ENCODE measurements around the gene TLK2.
"Not testable (repeated sequence)": the region's sequence is repeated elsewhere in the genome, so short reads cannot be mapped to it uniquely, and the experiment has no call there.

Gene TLK2

GRCh38 chr17:62562656-62563055 is 84.0 kb downstream of the TLK2 start:
- no peak for DNase-seq

GRCh38 chr17:62565817-62566216 is 87.2 kb downstream of the TLK2 start:
- no peak for DNase-seq

- no peak for DNase-seq
Observed at GRCh38 chr17:62566996-62567578, 88.5 kb downstream of the TLK2 start.

DNA sequence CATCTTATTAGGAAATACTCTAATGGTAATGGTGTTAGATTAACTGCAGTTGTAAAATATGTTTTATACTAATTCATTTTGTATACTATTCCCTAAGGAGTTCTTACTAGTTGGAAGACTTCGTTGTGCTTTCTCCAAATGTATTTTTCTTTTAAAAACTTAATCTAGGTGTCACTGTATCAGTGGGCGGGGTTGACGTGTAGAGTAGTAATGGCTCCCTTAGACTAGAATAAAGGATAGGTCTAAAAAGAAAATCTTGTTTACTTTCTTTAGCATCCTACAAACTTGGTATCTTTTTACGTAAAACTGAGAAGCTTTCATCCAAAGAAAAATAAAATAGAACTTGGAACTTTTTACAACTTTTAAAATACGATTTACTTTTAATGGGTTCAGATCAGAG is 93.9 kb downstream of the TLK2 start:
- DNase-seq: no peak

DNA sequence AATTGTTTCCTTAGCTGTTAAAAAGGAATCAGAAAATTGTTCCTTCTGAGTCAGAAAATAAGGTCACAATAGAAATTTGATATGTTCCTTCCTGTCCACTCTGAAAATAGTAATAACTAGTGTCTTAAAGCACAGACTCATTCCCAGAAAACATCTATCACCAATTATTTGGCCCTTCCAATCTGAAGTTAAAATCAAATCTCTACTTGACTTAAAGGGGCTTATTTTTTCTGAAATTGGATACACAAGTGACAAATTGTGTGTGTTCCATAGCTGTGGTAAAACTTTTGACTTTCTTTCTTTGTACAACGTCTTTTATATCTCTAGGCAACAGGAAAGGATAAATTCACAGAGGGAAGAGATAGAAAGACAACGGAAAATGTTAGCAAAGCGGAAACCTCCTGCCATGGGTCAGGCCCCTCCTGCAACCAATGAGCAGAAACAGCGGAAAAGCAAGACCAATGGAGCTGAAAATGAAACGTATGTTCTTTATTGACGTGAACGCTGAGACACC is 94.3 kb downstream of the TLK2 start:
- no peak for DNase-seq

DNA sequence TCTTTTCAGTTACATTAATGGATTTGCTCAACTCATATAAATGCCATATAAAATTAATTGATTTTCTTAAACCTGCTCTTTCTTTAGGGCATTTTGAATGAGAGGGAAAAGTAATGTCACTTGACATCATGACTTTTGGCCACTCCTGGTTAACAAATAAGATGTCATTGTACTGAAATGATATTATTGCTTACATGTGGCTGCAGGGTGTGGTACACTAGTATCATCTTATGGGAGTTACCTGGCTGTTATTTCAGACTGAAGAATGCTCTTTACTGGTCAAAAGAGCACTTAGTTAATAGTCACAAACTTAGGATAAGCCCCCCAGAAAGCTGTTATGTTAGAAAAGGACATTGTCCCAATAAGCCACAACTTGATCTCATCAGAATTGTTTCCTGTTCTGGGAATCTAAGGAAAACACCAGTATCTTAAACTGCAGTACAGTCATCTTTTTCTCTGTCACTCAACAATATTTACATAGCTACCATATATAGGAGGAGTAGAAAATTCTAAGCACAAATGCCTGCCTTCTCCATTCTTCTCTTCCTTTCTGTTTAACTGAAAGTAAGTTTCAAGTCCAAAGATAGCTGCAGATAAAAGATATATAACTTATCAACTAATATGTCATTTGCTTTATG is 95.0 kb downstream of the TLK2 start:
- DNase-seq: no peak

- DNase-seq: no peak
Observed at GRCh38 chr17:62576382-62576781, 97.8 kb downstream of the TLK2 start.

DNA sequence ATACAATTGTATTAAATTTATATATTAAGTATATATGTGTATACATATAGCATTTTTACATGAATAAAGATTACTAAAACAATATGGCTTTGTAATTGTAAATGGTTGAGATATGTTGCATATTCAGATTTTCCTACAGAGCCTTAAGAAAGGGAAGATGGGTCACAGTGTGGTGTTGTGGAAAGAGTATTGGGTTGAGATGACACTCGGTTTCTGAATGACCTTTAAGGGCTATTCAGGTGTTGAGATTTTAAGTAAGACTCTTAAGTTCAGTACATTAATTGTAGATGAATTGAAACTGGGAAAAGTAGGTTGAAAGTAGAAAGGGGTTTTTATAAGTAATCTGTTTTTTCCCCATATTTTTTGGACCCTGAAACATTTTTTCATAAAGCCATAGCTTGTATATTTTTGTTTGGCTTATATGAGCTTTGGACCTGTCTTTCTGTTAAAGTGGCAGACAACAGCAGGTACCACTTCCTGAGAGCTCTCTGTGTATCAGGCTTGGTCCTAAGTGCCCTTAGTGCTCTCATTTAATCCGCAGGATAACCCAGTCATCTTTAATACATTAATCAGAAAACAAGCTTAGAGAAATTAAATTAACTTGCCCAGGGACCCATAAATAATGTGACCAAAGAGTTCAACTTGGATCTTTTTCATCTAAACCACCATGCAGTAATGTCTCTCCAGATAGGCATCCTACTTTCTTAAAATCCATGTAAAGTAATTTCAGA is 100.3 kb downstream of the TLK2 start:
- no peak for DNase-seq

DNA sequence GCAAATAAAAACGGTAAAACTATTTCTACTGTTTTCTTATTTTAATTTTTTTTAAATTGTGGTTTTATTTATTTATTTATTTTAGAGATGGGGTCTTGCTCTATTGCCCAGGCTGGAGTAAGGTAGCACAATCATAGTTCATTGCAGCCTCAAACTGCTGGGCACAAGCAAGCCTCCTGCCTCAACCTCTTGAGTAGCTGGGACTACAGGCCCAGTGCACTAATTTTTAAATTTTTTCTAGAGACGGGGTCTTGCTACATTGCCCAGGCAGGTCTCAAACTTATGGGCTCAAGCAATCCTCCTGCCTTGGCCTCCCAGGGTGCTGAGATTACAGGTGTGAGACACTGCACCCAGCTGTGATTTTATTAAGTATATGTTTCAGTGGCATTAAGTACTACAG is 102.3 kb downstream of the TLK2 start:
- DNase-seq: no peak

- DNase-seq: no peak
Observed at GRCh38 chr17:62581764-62582163, 103.1 kb downstream of the TLK2 start.

- no peak for DNase-seq
Observed at GRCh38 chr17:62587554-62587953, 108.9 kb downstream of the TLK2 start.

GRCh38 chr17:62588109-62588508 is 109.5 kb downstream of the TLK2 start:
- DNase-seq: no peak

GRCh38 chr17:62591333-62591732 is 112.7 kb downstream of the TLK2 start:
- DNase-seq: no peak

DNA sequence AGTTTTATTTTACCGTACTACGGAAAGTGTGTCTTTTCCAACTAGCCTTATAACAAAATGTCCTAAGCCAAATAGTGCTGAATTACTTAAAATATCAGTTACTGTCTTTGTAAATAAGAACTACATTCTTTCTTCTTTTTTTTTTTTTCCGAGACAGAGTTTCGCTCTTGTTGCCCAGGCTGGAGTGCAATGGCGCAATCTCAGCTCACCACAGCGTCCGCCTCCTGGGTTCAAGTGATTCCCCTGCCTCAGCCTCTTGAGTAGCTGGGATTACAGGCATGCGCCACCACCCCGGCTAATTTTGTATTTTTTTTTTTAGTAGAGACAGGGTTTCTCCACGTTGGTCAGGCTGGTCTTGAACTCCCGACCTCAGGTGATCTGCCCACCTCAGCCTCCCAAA is 113.2 kb downstream of the TLK2 start:
- DNase-seq: not testable (repeated sequence)

DNA sequence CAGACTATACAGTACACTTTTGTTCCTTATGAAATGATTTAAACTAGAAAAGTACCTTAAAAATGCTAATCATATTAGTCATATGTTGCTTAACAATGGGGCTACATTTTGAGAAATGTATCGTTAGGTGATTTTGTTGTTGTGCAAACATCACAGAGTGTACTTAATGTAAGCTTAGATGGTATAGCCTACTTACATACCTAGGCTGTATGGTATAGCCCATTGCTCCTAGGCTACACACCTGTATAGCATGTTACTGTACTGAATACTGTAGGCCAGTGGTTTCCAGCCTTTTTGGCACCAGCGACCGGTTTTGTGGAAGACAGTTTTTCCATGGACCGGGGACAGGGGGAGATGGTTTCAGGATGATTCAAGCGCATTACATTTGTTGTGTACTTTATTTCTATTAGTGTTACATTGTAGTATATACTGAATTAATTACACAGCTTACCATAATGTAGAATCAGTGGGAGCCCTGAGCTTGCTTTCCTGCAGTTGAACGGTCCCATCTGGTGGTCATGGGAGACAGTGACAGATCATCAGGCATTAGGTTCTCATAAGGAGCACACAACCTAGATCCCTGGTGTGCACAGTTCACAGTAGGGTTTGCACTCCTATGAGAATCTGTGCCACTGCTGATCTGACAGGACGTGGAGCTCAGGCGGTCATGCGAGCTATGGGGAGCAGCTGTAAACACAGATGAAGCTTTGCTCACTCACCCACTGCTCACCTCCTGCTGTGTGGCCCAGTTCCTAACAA is 113.9 kb downstream of the TLK2 start:
- no peak for DNase-seq

DNA sequence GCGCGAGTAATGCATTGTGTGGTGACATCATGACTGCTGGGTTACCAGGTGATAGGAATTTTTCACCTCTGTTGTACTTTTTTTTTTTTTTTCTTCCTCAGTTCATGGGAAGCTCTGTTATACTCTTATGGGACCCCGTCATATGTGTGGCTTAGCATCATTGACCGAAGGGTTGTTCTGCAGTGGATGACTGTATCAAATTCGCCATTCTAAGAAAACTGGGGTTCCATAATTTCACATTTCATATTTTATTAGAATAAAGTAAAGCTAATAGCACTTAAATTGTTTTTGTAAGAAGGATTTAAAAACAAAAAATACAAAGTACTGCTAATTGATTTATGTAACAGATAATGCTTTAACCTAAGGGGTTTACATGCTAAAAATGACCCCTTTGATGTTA is 116.9 kb downstream of the TLK2 start:
- DNase-seq: no peak

GRCh38 chr17:62596662-62597061 is 118.0 kb downstream of the TLK2 start:
- DNase-seq: no peak

DNA sequence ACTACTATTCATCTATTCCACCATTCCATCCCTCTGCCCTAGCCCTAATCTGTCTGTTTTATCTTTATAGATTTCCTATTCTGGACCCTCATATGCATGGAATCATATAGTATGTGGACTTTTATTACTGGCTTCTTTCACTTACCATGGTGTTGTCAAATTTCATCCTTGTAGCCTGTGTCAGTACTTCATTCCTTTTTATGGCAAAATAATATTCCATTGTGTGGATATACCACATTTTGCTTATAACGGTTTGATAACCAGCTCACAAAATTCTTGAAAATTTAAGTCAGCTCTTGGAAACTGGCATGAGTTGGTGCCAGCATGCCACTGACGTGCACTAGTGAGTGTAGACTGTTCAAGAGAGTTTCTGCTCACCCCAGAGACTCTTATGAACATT is 118.5 kb downstream of the TLK2 start:
- DNase-seq: no peak

DNA sequence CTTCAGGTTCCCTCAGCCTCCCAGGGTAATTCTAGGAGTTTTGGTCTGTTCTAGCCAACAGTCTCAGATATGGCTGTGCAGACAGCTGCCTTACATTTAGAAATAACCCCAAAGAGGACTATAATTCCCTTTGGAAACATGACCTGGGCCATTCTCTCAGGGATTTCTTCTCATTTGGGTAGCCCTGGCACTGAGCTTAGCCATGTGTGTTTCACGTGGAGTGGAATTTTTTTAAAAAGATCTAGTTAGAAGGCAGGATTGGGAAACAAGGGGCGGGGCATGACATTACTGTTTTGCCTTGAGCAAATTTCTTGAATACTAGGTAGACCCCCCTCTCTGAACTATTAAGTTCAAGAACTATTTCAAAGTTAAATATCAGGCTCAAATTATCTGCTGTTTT is 119.3 kb downstream of the TLK2 start:
- DNase-seq: no peak

- DNase-seq: no peak
Observed at GRCh38 chr17:62599964-62600657, 121.5 kb downstream of the TLK2 start.

DNA sequence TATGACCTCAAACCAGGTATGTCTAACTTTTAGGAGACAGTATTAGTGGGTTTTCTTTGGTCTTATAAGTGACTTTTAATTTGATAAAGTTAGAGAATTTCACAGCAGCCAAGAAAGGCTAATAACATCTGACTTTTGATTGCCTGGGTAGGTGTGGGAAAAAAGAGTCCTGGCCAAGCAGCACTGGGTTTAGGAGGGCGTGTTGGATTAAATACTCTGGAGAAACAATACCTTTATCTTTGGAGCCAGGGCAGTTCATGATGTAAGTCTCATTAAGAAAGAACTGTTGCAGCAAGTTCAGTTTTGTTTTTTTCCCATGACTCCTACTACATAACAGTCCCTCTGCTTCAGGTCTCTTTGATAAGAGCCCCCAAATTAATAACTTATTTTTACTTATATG is 122.2 kb downstream of the TLK2 start:
- DNase-seq: no peak

DNA sequence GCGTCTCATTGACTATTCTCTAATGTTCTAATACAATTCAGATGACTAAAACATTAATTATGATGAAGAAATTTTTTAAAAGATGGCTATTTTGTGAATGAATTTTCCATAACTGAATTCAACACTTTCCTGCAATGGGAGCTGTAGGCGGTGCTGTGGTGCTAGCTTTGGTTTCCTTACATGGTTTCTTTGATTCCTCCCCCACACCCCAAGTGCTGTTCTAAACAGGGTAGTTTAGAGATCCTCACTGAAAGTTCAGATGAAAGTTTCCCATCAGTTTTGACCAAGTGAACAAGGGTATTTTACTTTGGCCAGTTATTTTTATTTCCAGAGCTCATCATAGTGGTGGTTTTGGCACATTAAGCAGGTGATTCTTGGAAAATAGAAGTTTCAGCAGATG is 122.8 kb downstream of the TLK2 start:
- no peak for DNase-seq

DNA sequence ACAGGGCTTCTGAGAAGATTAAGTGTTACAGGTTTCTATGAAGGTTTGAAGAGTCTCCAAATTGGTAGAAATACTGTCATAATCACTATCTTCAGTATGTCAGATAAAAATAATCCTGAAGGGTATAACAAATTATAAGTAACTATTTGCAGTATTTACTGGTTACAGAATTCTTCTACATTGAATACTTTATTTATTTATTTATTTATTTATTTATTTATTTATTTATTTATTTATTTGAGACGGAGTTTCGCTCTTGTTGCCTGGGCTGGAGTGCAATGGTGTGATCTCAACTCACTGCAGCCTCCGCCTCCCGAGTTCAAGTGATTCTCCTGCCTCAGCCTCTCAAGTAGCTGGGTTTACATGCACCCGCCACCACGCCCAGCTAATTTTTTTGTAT is 125.2 kb downstream of the TLK2 start:
- not testable (repeated sequence) for DNase-seq
